Measurements from ENCODE around the gene ELMO1. TPM values are rescaled to one million over a fixed set of nuclear protein-coding genes. Genes with fewer than 3 reads are reported as not detected.

ELMO1 gene
- total RNA-seq, 1 experiment from 2014 or later, result not detected

DNA sequence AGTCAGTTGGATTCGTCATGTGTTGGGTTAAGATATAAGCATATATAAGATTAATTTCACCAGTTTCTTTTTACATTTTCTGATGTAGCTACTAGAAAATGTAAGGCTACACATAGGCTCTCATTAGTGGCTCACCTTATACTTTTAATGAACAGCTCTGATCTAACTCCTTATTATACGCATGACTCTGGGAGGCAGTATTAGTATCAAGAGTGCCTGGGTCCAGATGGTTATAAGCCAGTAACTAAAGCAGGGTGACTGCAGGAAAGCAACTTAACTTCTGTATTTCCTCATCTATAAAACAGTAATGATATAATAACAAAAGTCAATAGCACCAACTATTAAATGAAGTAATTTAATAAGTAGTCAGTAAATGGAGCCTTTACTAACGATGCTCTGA, 1.4 kb upstream of the ELMO1 start:
- H3K36me3 ChIP-seq (ENCODE audit: insufficient read depth, low read length, poor library complexity, severe bottlenecking), result no peaks in the 10 kb centered on the region
- H3K27me3 ChIP-seq (replicated peaks; ENCODE audit: insufficient read depth, low read depth, low read length, poor library complexity), result peaks cover 62% of the 10 kb centered on the region
- CTCF ChIA-PET, result no interaction called here
- H3K4me1 ChIP-seq (ENCODE audit: insufficient read depth, low read length, poor library complexity, severe bottlenecking), result peaks cover 13% of the 10 kb centered on the region
- H3K9me3 ChIP-seq (ENCODE audit: low read depth, low read length, poor library complexity, severe bottlenecking), result no peaks in the 10 kb centered on the region
- no TSS peak for BruUV-seq (replicated peaks)
- no peak overlapping the region for H3K27ac ChIP-seq (ENCODE audit: low read depth, low read length, poor library complexity, severe bottlenecking)
- POLR2A ChIA-PET (ENCODE audit: low non-redundant PET), result no interaction called here
- DNase-seq (ENCODE audit: low spot score), result no peak
- intact Hi-C loops (cut with micrococcal nuclease; ENCODE audit: unreplicated experiment), result no loop called here
- H3K4me3 ChIP-seq (ENCODE audit: low read depth, low read length, poor library complexity, severe bottlenecking), result no peak overlapping the region
- TF ChIP-seq, protein P1, sequence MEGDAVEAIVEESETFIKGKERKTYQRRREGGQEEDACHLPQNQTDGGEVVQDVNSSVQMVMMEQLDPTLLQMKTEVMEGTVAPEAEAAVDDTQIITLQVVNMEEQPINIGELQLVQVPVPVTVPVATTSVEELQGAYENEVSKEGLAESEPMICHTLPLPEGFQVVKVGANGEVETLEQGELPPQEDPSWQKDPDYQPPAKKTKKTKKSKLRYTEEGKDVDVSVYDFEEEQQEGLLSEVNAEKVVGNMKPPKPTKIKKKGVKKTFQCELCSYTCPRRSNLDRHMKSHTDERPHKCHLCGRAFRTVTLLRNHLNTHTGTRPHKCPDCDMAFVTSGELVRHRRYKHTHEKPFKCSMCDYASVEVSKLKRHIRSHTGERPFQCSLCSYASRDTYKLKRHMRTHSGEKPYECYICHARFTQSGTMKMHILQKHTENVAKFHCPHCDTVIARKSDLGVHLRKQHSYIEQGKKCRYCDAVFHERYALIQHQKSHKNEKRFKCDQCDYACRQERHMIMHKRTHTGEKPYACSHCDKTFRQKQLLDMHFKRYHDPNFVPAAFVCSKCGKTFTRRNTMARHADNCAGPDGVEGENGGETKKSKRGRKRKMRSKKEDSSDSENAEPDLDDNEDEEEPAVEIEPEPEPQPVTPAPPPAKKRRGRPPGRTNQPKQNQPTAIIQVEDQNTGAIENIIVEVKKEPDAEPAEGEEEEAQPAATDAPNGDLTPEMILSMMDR (conservative IDR thresholded peaks at IDR 0.05; ENCODE audit: low read depth, low read length), result no peak
- TF ChIP-seq EZH2 (IDR thresholded peaks at IDR 0.05; ENCODE audit: borderline replicate concordance, low read depth, low read length, poor library complexity, severe bottlenecking), result no peak

DNA sequence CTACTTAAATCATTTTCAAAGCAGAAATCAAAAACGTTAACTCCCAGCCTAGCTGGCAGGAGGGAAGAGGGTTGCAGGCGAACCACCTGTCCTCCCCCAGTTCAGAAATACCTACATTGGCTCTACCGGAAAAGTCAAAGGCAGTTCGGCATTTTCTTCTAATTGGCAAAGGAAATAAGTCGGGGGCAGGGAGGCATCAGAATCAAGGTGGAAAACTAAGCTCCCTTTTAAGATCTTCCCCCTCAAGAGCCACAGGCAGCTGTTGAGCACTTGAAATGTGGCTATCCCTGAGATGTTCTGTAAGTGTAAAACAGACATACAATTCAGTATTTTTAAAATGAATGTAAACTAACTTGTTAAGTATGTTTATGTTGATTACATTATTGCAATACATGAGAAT, 957 bp upstream of the ELMO1 start:
- Histone ChIP-seq H3K36me3 (ENCODE audit: insufficient read depth, low read length, poor library complexity, severe bottlenecking) (no peaks in the 10 kb centered on the region), H3K27me3 (replicated peaks; ENCODE audit: insufficient read depth, low read depth, low read length, poor library complexity) (peaks cover 62% of the 10 kb centered on the region), H3K9me3 (ENCODE audit: low read depth, low read length, poor library complexity, severe bottlenecking) (no peaks in the 10 kb centered on the region), H3K27ac (ENCODE audit: low read depth, low read length, poor library complexity, severe bottlenecking) (no peak overlapping the region), H3K4me3 (ENCODE audit: low read depth, low read length, poor library complexity, severe bottlenecking) (no peak overlapping the region), H3K4me1 (ENCODE audit: insufficient read depth, low read length, poor library complexity, severe bottlenecking) (peaks cover 13% of the 10 kb centered on the region)
- intact Hi-C loops (cut with micrococcal nuclease; ENCODE audit: unreplicated experiment), result no loop called here
- TF ChIP-seq, protein P1 (conservative IDR thresholded peaks at IDR 0.05; ENCODE audit: low read depth, low read length), result no peak
- TF ChIP-seq EZH2 (IDR thresholded peaks at IDR 0.05; ENCODE audit: borderline replicate concordance, low read depth, low read length, poor library complexity, severe bottlenecking), result no peak
- ChIA-PET POLR2A (ENCODE audit: low non-redundant PET) (no interaction called here), CTCF (interaction anchor here (0.6 kb wide), 1 partner anchor 215 kb away, joined by 4 read pairs; no protein-coding TSS in a partner anchor)
- no TSS peak for BruUV-seq (replicated peaks)
- no peak for DNase-seq (ENCODE audit: low spot score)

DNA sequence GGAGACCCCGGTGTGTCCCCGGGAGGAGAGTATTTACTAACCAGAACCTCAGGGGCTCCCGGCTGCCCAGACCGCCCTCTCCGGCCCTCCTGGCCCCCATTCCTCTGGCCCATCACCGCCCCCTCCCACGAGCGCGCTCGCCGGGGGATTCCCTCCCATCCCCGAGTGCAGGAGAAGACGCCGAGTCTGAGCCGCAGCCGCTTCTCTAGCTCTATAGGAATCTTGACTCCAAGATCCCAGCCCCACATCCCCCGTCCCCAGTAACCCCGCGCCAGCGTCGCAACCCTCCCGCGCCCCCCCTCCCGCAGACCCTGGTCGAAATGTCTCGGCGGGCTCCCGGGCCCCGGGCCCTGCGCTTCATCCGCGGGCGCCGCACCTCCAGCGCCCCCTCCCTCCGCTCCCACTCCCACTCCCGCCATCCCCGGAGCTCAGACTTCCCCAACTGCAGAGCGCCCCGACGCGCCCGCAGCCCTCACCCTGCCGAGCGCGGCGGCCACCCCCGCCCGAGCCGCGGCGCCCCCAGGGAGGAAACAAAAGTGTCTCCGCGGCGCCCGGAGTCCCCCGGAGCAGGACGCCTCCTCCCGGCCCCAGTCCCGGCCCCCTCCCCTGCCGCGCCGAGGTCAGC, 541 bp downstream of the ELMO1 start:
- POLR2A ChIA-PET (ENCODE audit: low non-redundant PET), result no interaction called here
- no peak overlapping the region for H3K27ac ChIP-seq (ENCODE audit: low read depth, low read length, poor library complexity, severe bottlenecking)

More for the DNA sequence above, 541 bp downstream of the ELMO1 start:
- H3K4me3 ChIP-seq (ENCODE audit: low read depth, low read length, poor library complexity, severe bottlenecking), result peak overlapping the region; percentile 40
- no peak for TF ChIP-seq EZH2 (IDR thresholded peaks at IDR 0.05; ENCODE audit: borderline replicate concordance, low read depth, low read length, poor library complexity, severe bottlenecking)
- TF ChIP-seq, protein P1 (conservative IDR thresholded peaks at IDR 0.05; ENCODE audit: low read depth, low read length), result no peak
- peaks cover 66% of the 10 kb centered on the region for H3K27me3 ChIP-seq (replicated peaks; ENCODE audit: insufficient read depth, low read depth, low read length, poor library complexity)
- H3K4me1 ChIP-seq (ENCODE audit: insufficient read depth, low read length, poor library complexity, severe bottlenecking), result peaks cover 13% of the 10 kb centered on the region
- intact Hi-C loops (cut with micrococcal nuclease; ENCODE audit: unreplicated experiment), result no loop called here
- no peaks in the 10 kb centered on the region for H3K36me3 ChIP-seq (ENCODE audit: insufficient read depth, low read length, poor library complexity, severe bottlenecking)
- DNase-seq (ENCODE audit: low spot score), result no peak
- BruUV-seq (replicated peaks), result no TSS peak
- H3K9me3 ChIP-seq (ENCODE audit: low read depth, low read length, poor library complexity, severe bottlenecking), result no peaks in the 10 kb centered on the region
- CTCF ChIA-PET, result interaction anchor here (0.6 to 0.7 kb wide), 2 partner anchors 58 to 79 kb away, joined by 4 to 5 read pairs; no protein-coding TSS in a partner anchor

Measured in A673 (cell line).